CD4-positive, alpha-beta T cell treated with Interleukin-4 for 4 hours (primary cell): ENCODE data around the gene CEMIP2.

Source experiments
- DNase-seq: peaks from one replicate; pipeline ENCODE4 v3.0.0-alpha.2; 2020

CEMIP2 gene

DNA sequence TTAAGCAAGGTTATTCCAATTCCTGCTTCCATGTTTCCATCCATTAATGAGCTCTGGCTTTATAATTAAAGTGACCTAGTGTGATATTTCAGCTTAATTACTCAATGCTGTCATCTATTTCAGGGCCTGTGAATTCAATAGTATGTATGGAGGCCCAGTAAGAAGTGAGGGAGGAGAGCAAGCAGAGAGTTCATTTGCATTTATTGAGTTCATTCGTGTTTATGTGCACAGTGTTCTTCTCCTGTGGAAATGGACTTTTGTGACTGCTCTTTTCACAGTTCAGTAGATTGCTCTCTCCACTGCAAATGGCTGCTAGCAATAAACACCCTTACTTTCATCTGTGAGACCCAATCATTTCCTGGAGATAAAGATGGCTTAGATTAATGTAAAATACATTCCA, 130.9 kb downstream of the CEMIP2 start:
- DNase-seq: no peak

DNA sequence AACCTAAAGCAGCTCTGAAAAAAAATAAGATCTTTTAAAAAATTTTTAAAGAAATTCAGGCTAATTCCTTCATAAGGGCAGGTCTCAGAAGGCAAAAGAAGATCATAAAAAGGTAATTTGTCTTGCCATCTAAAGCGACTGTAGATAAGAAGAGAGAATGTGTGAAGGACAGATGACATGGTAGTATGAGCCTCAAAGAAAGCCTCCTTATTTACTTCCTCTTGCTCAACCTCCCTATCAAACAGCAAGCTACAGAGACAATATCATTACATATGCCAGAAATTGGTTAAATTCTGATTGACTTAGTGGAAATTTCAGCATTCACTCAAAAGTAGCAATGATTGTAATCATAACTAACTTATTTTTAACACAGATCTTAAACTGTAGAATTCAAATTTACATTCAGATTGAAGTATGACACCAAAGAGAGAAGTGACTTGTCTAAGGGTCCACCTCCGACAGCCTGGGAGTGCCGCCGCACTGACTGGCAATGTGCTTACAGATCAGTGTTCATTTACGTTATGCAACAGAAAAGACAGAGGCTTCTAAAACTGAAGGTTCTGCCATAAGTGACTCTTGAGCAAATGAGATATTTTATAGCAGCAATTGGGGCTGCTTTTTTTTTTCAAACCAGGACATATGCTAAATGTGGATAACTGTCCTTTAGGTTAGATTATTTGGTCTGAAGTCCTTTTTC, 132.0 kb downstream of the CEMIP2 start:
- no peak for DNase-seq

DNA sequence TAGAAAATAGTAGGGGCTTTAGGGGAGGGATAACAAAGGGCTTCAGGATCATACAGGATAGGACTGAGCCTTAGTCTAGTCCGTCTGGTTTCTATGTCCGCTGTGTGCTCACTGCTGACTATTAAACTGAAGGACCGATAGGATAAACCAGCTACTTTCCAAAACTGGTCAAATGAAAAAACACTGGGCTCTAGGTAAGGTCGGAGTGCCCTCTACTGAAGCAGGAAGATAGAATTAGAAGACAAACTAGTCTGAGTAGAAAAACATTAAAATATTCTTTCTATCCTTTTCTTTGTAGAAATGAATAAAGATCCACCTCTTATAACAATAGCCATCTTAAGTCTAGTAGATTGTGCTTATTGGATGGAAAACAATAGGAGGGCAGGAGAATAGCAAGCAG, 133.6 kb downstream of the CEMIP2 start:
- no peak for DNase-seq
